Gastrocnemius medialis (tissue), 4 donors: ENCODE data around the gene CCL7.

Experiments
- CTCF ChIP-seq, 5 experiments: fragments of 450-650 bp in 3 of 5; fragments of 200-600 bp in 2 of 5; sonication (generic) in 2 of 5; IDR thresholded peaks in 4 of 5; conservative IDR thresholded peaks in 1 of 5; 1 replicate in 4 of 5; 2 replicates in 1 of 5; pipeline ENCODE4 v1.5.1; 2016 to 2019; ENCODE audit warnings: antibody characterized with exemption in 5 of 5, mild to moderate bottlenecking in 3 of 5, moderate library complexity in 3 of 5
- POLR2A ChIP-seq, 2 donors: fragments of 450-650 bp; IDR thresholded peaks; one replicate each; pipeline ENCODE4 v1.6.1; 2017; ENCODE audit warnings: antibody characterized with exemption in 2 of 2, mild to moderate bottlenecking in 2 of 2, moderate library complexity in 2 of 2

- TF ChIP-seq CTCF (IDR thresholded peaks at IDR 0.05 in 4 of 5, conservative IDR thresholded peaks at IDR 0.05 in 1 of 5) (no peak), POLR2A (IDR thresholded peaks at IDR 0.05) (no peak)
These were observed 17.9 kb downstream of the CCL7 start for GRCh38 chr17:34287875-34288274.
